SK-N-SH treated with all-trans-retinoic acid at 6 μM for 48 hours (cell line): ENCODE measurements around the gene CD274.

ENCODE experiments used
- CREB5 ChIP-seq: fragments of 250-450 bp; sonication (Bioruptor Pico); IDR thresholded peaks from 2 replicates; pipeline ENCODE4 v1.5.1; 2020; ENCODE audit warnings: low read depth, mild to moderate bottlenecking, moderate library complexity
- CSDC2 ChIP-seq: fragments of 250-450 bp; sonication (Bioruptor Pico); IDR thresholded peaks from 2 replicates; pipeline ENCODE4 v1.5.0; 2020; ENCODE audit warnings: mild to moderate bottlenecking, moderate library complexity
- ESRRG ChIP-seq: fragments of 250-450 bp; sonication (Bioruptor Pico); IDR thresholded peaks from 2 replicates; pipeline ENCODE4 v1.6.1; 2021; ENCODE audit warnings: mild to moderate bottlenecking
- PATZ1 ChIP-seq: fragments of 250-450 bp; sonication (Bioruptor Pico); IDR thresholded peaks from 2 replicates; pipeline ENCODE4 v1.8.0; 2020; ENCODE audit warnings: mild to moderate bottlenecking, moderate library complexity, borderline replicate concordance
- PPARA ChIP-seq: fragments of 250-450 bp; sonication (Bioruptor Pico); IDR thresholded peaks from 2 replicates; pipeline ENCODE4 v1.5.0; 2020; ENCODE audit warnings: mild to moderate bottlenecking, borderline replicate concordance
- RARB ChIP-seq: fragments of 250-450 bp; sonication (Bioruptor Pico); IDR thresholded peaks from 2 replicates; pipeline ENCODE4 v1.8.0; 2021; ENCODE audit warnings: mild to moderate bottlenecking, moderate library complexity
- ZFP30 ChIP-seq: fragments of 450-650 bp; formaldehyde crosslinking; IDR thresholded peaks from 2 replicates; pipeline ENCODE4 v1.5.0; 2022; ENCODE audit warnings: mild to moderate bottlenecking, moderate library complexity

- TF ChIP-seq PATZ1 (no peak), ESRRG (CRISPR knock-in tag) (no peak), CSDC2 (CRISPR knock-in tag) (no peak), CREB5 (CRISPR knock-in tag) (no peak), RARB (no peak), PPARA (no peak), ZFP30 (CRISPR knock-in tag) (no peak)
Observed at GRCh38 chr9:5427005-5427404, 23.3 kb upstream of the CD274 start.
